HCT116 (cell line): Measurements from ENCODE around the gene CASP8AP2. TPM values are rescaled to one million over a fixed set of nuclear protein-coding genes. Genes with fewer than 3 reads are reported as not detected.

Experiments used
- ATAC-seq: fragments of 200-7000 bp; cut with Tn5 transposase; 2 replicates; pipeline ENCODE4 v1.9.1; 2020; ENCODE audit warnings: mild to moderate bottlenecking, moderate library complexity
- BruUV-seq: library from RNA; stranded (reverse); fragments of 400-500 nt; replicated peaks from 2 replicates; lab custom pipeline; 2021; lab: Mats Ljungman, UMichigan
- CTCF ChIA-PET: fragments of 300-600 bp; sonication (Branson Sonifier 250); formaldehyde crosslinking; loops from one replicate; lab custom pipeline; 2021; ENCODE audit warnings: antibody characterized with exemption; lab: Charles Lee
- POLR2A ChIA-PET: fragments of 300-600, 350-600 bp; sonication (Branson Sonifier 250); formaldehyde crosslinking; loops from one replicate; lab custom pipeline; 2021; ENCODE audit warnings: antibody characterized with exemption; lab: Charles Lee
- RAD21 ChIA-PET, 2 experiments: fragments of 300-600 bp; sonication (Branson Sonifier 250); formaldehyde crosslinking; loops; one replicate each; lab custom pipeline; 2023; ENCODE audit warnings: low total read pairs in 2 of 2; ENCODE audit not compliant: uncharacterized antibody in 2 of 2, unreplicated experiment in 2 of 2, low non-redundant PET in 1 of 2; lab: Charles Lee
- DNase-seq: peaks from one replicate; pipeline ENCODE4 v3.0.0-alpha.2; 2010; ENCODE audit warnings: low read depth, low spot score
- H2AFZ ChIP-seq: fragments of 200-600 bp; shearing (Covaris generic), sonication (generic); 2 replicates; pipeline ENCODE4 v1.6.1; 2017; ENCODE audit warnings: low read depth, mixed run types, mixed read lengths, antibody characterized with exemption, low read length; ENCODE audit not compliant: poor library complexity, severe bottlenecking
- H3K27ac ChIP-seq: 2 replicates; pipeline ENCODE4 v1.5.1; 2012; ENCODE audit warnings: low read depth, low read length
- H3K27me3 ChIP-seq: fragments of 200-600 bp; sonication (generic); 2 replicates; pipeline ENCODE4 v1.6.1; 2016; ENCODE audit warnings: mixed run types, low read length, mixed read lengths; ENCODE audit not compliant: insufficient read depth
- H3K36me3 ChIP-seq, 2 experiments: fragments of 200-500 bp in 1 of 2; fragments of 200-600 bp in 1 of 2; sonication (Bioruptor generic) in 1 of 2; sonication (generic) in 1 of 2; 2 replicates each; pipeline versions ENCODE4 v1.5.1 to v1.6.1; 2014 to 2016; ENCODE audit warnings: low read length in 2 of 2, inconsistent platforms in 1 of 2, mixed read lengths in 1 of 2, mixed run types in 1 of 2; ENCODE audit not compliant: insufficient read depth in 2 of 2, control insufficient read depth in 1 of 2
- H3K4me1 ChIP-seq, 2 experiments: fragments of 200-600 bp in 1 of 2; sonication (generic) in 1 of 2; 2 replicates each; pipeline versions ENCODE4 v1.5.1 to v1.6.1; 2012 to 2017; ENCODE audit warnings: low read length in 2 of 2, inconsistent platforms in 1 of 2, mild to moderate bottlenecking in 1 of 2, mixed read lengths in 1 of 2, mixed run types in 1 of 2, moderate library complexity in 1 of 2; ENCODE audit not compliant: insufficient read depth in 2 of 2, control insufficient read depth in 1 of 2
- H3K4me2 ChIP-seq: fragments of 200-600 bp; sonication (generic); 2 replicates; pipeline ENCODE4 v1.6.1; 2017; ENCODE audit warnings: mixed run types, low read length, mixed read lengths
- H3K4me3 ChIP-seq, 2 experiments: fragments of 200-600 bp in 1 of 2; sonication (generic) in 1 of 2; replicated peaks in 1 of 2; 2 replicates each; pipeline ENCODE4 v1.5.1; 2011 to 2016; ENCODE audit warnings: low read length in 2 of 2, control low read depth in 1 of 2, low read depth in 1 of 2, mild to moderate bottlenecking in 1 of 2, mixed read lengths in 1 of 2, mixed run types in 1 of 2
- H3K79me2 ChIP-seq: fragments of 200-600 bp; sonication (generic); 2 replicates; pipeline ENCODE4 v1.6.1; 2017; ENCODE audit warnings: mild to moderate bottlenecking, mixed run types, low read length, moderate library complexity, mixed read lengths; ENCODE audit not compliant: insufficient read depth
- H3K9ac ChIP-seq: fragments of 200-600 bp; sonication (generic); 2 replicates; pipeline ENCODE4 v1.6.1; 2016; ENCODE audit warnings: low read length, mixed read lengths
- H3K9me2 ChIP-seq: fragments of 200-600 bp; sonication (generic), shearing (Covaris generic); 2 replicates; pipeline ENCODE4 v1.6.1; 2017; ENCODE audit warnings: mixed run types, mild to moderate bottlenecking, moderate library complexity; ENCODE audit not compliant: insufficient read depth
- H3K9me3 ChIP-seq, 2 experiments: fragments of 200-500 bp in 1 of 2; fragments of 200-600 bp in 1 of 2; sonication (Bioruptor generic) in 1 of 2; sonication (generic) in 1 of 2; 2 replicates each; pipeline ENCODE4 v1.6.1; 2014 to 2017; ENCODE audit warnings: low read length in 2 of 2, mixed read lengths in 2 of 2, inconsistent platforms in 1 of 2, low read depth in 1 of 2, mild to moderate bottlenecking in 1 of 2, mixed run types in 1 of 2, moderate library complexity in 1 of 2; ENCODE audit not compliant: control insufficient read depth in 1 of 2, insufficient read depth in 1 of 2
- H4K20me1 ChIP-seq: fragments of 200-600 bp; sonication (generic), shearing (Covaris generic); 2 replicates; pipeline ENCODE4 v1.6.1; 2017; ENCODE audit warnings: mixed run types, mild to moderate bottlenecking, moderate library complexity; ENCODE audit not compliant: insufficient read depth
- EGR1 ChIP-seq: IDR thresholded peaks from 2 replicates; pipeline ENCODE4 v1.6.1; 2012; ENCODE audit warnings: low read depth
- EZH2 ChIP-seq: fragments of 200-600 bp; sonication (generic); IDR thresholded peaks from 2 replicates; pipeline ENCODE4 v1.6.1; 2017; ENCODE audit warnings: antibody characterized with exemption, mixed run types
- POLR2A ChIP-seq: IDR thresholded peaks from 2 replicates; pipeline ENCODE4 v1.7.0; 2011; ENCODE audit warnings: borderline replicate concordance; ENCODE audit not compliant: insufficient read depth, insufficient read length; ENCODE audit errors: extremely low read depth
- RAD21 ChIP-seq: IDR thresholded peaks from 2 replicates; pipeline ENCODE4 v1.6.1; 2012; ENCODE audit warnings: low read depth, mild to moderate bottlenecking
- SP1 ChIP-seq: IDR thresholded peaks from 2 replicates; pipeline ENCODE4 v1.6.1; 2012; ENCODE audit warnings: low read depth
- TCF7L2 ChIP-seq: IDR thresholded peaks from 2 replicates; pipeline ENCODE4 v1.7.0; 2011; ENCODE audit warnings: borderline replicate concordance, inconsistent platforms; ENCODE audit not compliant: insufficient read depth, insufficient read length; ENCODE audit errors: extremely low read depth
- YY1 ChIP-seq: IDR thresholded peaks from 2 replicates; pipeline ENCODE4 v1.6.1; 2011; ENCODE audit warnings: low read length, low read depth, moderate library complexity, mild to moderate bottlenecking; ENCODE audit not compliant: insufficient replicate concordance; ENCODE audit errors: extremely low read depth
- ZFX ChIP-seq: fragments of 450-650 bp; IDR thresholded peaks from 2 replicates; pipeline ENCODE4 v1.6.1; 2017
- intact Hi-C: fragments of 100-400 bp; cut with micrococcal nuclease; formaldehyde crosslinking; loops from 2 replicates; pipeline ENCODE4 v1.10.0; 2022
- total RNA-seq: library from RNA; stranded (reverse); gene quantifications from one replicate; pipeline ENCODE4 v1.2.1, GENCODE V29; 2021; ENCODE audit not compliant: unreplicated experiment
- TF ChIP-seq, protein P1 (sequence below), 3 experiments: fragments of 200-600 bp in 1 of 3; sonication (generic) in 1 of 3; IDR thresholded peaks in 2 of 3; conservative IDR thresholded peaks in 1 of 3; 2 replicates each; pipeline ENCODE4 v1.5.1; 2012 to 2017; ENCODE audit warnings: low read depth in 2 of 3, low read length in 2 of 3, antibody characterized with exemption in 1 of 3, borderline replicate concordance in 1 of 3, control low read depth in 1 of 3, mild to moderate bottlenecking in 1 of 3, mixed read lengths in 1 of 3, mixed run types in 1 of 3, moderate library complexity in 1 of 3; ENCODE audit not compliant: insufficient read depth in 1 of 3

The CASP8AP2 gene
- total RNA-seq, 1 experiment from 2014 or later = 18.6 TPM

DNA sequence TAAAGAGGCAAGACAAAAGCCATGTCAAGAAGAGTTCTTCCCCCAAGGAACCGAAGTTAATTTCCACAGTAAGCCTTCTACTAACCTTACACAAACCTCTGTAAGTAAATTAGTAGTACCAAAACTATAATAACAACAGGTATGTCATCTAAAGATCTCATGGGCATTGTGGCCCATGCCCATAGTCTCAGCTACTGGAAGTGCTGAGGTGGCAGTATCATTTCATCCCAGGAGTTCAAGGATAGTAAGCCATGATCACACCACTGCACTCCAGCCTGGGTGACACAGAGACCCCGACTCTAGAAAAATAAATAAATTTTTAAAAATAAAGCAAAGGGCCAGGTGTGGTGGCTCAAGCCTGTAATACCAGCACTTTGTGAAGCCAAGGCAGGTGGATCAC lies 39.3 kb upstream of the CASP8AP2 start:
- no peak overlapping the region for H3K27ac ChIP-seq
- H3K9me3 ChIP-seq = no peaks in the 10 kb centered on the region
- H3K9ac ChIP-seq = no peak overlapping the region
- no peak for DNase-seq
- peaks cover 51% of the 10 kb centered on the region for H3K79me2 ChIP-seq
- H2AFZ ChIP-seq = no peak overlapping the region
- no TSS peak for BruUV-seq
- H4K20me1 ChIP-seq = no peaks in the 10 kb centered on the region
- no peaks in the 10 kb centered on the region for H3K9me2 ChIP-seq
- ChIA-PET CTCF (no interaction called here), RAD21 (no interaction called here), POLR2A (no interaction called here)
- TF ChIP-seq EGR1 (no peak), YY1 (no peak), POLR2A (no peak), SP1 (no peak), RAD21 (no peak)
- no peaks in the 10 kb centered on the region for H3K27me3 ChIP-seq
- no peak for ATAC-seq
- H3K4me1 ChIP-seq = no peaks in the 10 kb centered on the region
- intact Hi-C loops = loop anchor here (10.0 kb wide), 1 partner anchor 356 kb away; the partner anchor contains the start of gene ANKRD6
- peaks cover 32 to 57% of the 10 kb centered on the region in 2 experiments for H3K36me3 ChIP-seq
- no peak overlapping the region for H3K4me2 ChIP-seq
- no peak overlapping the region for H3K4me3 ChIP-seq

DNA sequence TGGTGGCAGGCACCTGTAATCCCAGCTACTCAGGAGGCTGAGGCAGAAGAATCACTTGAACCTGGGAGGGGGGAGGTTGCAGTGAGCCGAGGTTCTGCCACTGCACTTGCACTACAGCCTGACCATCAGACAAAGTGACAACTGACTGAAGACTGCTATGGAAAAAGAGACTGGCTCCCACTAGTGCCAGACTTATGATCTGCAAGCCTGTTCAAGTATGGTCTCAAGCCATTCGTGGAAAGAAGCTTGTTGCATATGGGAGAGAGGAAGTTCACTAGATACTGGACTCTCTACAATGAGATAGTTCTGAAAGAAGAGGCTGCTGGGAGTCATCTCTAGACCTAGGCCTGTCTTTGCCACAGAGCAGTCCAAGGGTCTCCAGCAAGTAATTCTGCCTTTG lies 36.8 kb upstream of the CASP8AP2 start:
- Histone ChIP-seq H3K9me2 (no peaks in the 10 kb centered on the region), H3K79me2 (peaks cover 74% of the 10 kb centered on the region), H3K27me3 (no peaks in the 10 kb centered on the region), H3K9ac (no peak overlapping the region), H3K36me3 (peaks cover 23 to 39% of the 10 kb centered on the region in 2 experiments), H3K9me3 (no peaks in the 10 kb centered on the region), H3K4me2 (no peak overlapping the region), H4K20me1 (no peaks in the 10 kb centered on the region), H2AFZ (no peak overlapping the region), H3K4me1 (no peaks in the 10 kb centered on the region), H3K4me3 (no peak overlapping the region), H3K27ac (no peak overlapping the region)
- peak; percentile 96 for ATAC-seq
- no TSS peak for BruUV-seq
- POLR2A ChIA-PET = no interaction called here
- peak; percentile 8 for DNase-seq
- CTCF ChIA-PET = interaction anchor here (0.6 to 1.5 kb wide), 5 partner anchors 10 to 421 kb away, joined by 3 to 8 read pairs (median 4); no protein-coding TSS in a partner anchor
- intact Hi-C loops = loop anchor here (10.0 kb wide), 1 partner anchor 358 kb away; the partner anchor contains the start of gene ANKRD6
- TF ChIP-seq RAD21 (peak; percentile 29; the same call in 1 of the 2 replicates), POLR2A (no peak), EZH2 (no peak), TCF7L2 (no peak), ZFX (no peak)
- TF ChIP-seq, protein P1, sequence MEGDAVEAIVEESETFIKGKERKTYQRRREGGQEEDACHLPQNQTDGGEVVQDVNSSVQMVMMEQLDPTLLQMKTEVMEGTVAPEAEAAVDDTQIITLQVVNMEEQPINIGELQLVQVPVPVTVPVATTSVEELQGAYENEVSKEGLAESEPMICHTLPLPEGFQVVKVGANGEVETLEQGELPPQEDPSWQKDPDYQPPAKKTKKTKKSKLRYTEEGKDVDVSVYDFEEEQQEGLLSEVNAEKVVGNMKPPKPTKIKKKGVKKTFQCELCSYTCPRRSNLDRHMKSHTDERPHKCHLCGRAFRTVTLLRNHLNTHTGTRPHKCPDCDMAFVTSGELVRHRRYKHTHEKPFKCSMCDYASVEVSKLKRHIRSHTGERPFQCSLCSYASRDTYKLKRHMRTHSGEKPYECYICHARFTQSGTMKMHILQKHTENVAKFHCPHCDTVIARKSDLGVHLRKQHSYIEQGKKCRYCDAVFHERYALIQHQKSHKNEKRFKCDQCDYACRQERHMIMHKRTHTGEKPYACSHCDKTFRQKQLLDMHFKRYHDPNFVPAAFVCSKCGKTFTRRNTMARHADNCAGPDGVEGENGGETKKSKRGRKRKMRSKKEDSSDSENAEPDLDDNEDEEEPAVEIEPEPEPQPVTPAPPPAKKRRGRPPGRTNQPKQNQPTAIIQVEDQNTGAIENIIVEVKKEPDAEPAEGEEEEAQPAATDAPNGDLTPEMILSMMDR (IDR thresholded peaks at IDR 0.05 in 2 of 3, conservative IDR thresholded peaks at IDR 0.05 in 1 of 3; ENCODE audit: borderline replicate concordance in 1 of 3, insufficient read depth in 1 of 3, low read depth in 2 of 3, low read length in 2 of 3) = peak in 2 of 3 experiments; percentile 59 to 78; a peak in 5 of 6 replicates
- RAD21 ChIA-PET = no interaction called here
